T-helper 22 cell (primary cell): ENCODE measurements around the gene MRPS5.

Experiments used
- DNase-seq: peaks from one replicate; pipeline ENCODE4 v3.0.0-alpha.2; 2020; ENCODE audit warnings: low read depth

MRPS5 gene

DNA sequence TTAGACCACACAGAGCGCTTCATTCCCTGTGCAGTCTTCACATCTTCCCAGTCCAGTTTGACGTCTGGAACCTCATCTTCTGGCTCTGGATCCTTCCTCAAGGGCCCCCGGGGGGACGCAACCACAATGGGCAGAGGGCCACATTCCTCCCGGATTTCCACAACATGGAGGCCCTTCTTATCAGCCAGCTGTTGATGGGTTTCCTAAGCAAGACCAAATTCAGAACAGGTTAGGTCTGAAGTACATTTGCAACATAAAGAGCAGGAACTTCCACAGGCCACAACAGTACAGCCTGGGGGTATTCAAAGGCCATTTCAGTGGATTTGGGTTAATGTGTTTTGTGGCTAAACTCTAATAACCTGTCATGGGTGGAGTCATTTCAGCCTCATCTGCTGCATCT, 34.2 kb downstream of the MRPS5 start:
- no peak for DNase-seq

DNA sequence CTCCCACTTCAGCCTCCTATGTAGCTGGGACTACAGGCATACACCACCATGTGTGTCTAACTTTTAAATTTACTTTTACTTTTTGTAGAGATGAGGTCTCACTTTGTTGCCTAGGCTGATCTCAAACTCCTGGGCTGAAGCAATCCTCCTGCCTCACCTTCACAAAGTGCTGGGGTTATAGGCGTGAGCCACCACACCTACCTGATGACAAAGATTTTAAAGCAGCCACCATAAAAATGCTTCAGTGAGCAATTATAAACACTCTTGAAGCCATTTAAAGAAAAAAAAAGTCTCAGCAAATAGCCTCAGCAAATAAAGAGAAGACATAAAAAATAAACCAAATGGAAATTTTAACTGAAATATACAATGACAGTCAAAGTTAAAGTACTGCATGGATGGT, 35.6 kb downstream of the MRPS5 start:
- DNase-seq = no peak

DNA sequence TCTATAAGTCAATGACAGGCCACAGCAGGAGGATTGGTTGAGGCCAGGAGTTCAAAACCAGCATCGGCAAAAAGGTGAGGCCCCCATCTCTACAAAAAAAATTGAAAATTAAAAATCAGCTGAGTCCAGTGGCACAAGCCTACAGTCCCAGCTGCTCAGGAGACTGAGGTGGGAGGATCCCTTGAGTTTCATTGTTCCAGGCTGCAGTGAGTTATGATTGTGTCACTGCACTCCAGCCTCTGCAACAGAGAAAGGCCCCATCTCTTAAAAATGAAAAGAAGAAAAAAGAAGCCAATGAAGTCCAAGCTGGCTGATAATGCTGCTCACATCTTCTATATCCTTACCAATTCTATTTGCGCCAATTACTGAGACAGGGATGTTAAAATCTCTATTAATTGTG, 39.1 kb downstream of the MRPS5 start:
- no peak for DNase-seq

DNA sequence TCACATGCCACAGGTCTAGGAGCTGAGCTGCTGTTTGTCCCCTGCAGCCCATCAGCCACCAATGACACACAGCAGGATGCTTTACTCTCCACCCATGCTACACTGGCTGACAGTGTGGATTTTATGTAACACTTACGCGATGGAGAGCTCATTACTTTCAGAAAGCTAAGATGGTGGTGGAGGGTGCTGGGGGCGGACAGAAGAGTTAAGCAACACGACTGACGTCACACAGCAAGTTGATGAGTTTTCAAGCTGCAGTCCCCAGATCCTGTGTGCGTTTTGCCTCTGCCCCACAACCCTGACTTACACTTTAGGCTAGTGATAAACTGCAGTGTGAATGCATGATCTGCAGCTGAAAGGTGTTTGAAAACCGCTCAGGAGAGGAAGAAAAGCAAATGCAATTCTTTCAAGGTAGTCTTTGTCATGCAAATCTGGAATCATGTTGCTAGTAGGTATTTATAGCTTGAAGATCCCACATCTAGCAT, 42.4 kb downstream of the MRPS5 start:
- no peak for DNase-seq

DNA sequence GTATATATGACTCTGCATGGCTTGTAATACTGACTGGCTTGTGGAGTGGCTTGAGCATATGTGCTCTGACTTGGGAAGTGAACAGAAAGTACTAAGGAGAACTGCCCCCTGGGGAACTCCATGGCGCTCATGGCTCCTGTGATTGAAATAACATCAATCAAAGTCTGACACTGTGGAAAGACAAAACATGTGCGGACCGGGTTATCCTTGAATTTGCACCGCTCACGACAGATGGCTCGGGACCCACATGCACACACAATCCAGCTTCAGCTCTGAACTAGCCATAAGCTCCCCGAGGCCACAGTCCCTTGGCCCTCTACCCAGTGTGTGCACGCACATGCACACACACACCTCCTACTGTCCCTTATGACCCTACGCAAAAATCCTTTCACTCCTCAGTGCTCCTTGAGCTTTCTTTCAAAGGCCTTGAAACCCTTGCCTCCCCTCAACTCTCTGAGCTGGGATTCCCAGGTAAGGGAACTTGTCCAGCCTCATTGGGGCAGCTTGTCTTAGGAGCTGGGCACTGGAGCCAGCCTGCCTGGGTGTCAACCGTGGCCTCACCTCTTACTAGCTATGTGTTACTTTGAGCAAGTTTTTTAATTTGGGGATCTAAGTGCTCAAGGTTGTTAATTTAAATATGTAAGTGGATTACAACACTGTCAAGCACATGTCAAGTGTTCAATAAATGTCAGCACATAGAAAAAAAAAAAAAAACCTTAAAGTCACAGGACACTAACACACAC, 43.6 kb downstream of the MRPS5 start:
- no peak for DNase-seq

DNA sequence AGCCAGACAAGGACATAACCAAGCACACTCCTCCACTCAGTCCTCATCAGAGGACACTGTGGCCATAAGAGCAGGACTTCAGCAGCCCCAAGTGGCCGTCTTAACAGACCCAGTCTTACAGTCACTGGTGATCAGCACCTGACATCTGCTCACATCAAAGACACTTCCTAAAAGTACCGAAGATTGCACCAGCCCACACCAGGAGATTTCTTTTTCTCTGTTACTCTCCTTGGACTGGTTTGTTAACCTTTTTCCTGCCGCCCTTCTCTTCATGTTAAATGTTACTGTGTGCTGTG, 44.1 kb downstream of the MRPS5 start:
- DNase-seq = no peak

DNA sequence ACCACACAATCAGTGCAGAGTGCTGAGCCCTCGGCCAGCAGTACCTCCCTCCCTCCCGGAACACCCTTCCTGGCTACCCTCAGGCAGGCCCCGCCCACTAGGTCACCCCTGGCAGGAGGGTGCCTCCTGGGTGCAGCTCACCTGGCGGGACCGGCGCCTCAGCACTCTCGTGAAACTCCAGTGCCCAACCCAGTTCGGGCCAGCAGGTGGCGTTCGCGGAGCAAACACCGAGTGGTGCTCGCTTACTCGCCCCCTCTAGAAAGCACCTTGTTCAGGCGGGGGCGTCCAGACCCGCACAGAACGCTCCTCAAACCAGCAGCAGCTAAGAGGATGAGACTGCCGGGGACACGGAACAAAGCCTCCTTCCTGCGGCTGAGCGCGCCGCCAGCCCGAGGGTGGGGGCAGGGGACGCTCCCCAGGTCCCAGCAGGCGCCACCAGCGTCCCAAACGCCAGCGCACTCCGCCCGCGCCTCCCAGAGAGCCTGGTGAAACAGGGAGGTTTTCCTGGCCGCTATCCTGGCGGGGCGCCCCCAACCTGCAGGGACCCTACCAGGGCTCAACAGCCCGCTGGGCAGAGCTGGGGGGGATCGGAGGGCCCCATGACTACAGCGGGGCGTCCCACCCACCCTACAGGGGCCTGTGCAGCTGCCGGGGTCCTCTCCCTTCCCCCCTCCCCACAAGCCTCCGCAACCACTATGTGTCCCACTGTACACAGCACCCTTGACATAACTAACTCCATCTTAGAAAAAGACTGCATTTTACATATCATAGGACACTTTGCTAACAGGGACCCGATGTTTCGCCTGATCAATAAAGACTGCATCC, 44.7 kb downstream of the MRPS5 start:
- peak; percentile 77 for DNase-seq

DNA sequence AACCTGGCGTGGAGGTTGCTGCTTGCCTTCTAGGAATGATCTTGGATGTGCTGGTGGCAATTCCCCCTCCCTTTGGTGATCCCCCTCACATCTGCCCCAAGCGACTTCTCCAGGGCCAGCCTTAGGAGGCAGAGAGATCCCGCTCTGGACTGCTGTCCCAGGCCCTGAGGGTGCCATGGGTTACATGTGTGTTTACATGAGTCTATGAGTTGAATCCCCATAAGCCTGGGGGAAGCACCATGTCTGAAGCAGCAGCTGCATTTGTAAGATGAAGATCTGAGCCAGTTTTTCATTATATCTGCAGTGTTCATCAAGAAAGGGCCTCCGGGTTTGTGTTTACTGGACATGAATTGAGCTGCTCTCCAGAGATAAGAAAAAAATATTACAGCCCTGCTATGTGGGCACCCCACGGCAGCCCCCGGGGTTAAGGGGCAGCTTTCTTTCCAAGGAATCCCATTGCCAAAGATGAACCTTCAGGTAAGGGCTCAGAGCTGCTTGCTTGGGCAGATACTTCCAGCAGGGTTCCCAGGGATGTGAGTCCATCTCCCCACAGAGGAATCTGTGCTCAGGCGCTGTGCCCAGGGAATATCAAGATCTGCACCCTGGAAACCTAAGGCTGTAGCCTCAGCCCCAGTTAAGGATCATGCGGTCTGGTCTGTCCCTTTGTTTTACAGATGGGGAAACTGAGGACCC, 46.0 kb downstream of the MRPS5 start:
- DNase-seq = no peak

DNA sequence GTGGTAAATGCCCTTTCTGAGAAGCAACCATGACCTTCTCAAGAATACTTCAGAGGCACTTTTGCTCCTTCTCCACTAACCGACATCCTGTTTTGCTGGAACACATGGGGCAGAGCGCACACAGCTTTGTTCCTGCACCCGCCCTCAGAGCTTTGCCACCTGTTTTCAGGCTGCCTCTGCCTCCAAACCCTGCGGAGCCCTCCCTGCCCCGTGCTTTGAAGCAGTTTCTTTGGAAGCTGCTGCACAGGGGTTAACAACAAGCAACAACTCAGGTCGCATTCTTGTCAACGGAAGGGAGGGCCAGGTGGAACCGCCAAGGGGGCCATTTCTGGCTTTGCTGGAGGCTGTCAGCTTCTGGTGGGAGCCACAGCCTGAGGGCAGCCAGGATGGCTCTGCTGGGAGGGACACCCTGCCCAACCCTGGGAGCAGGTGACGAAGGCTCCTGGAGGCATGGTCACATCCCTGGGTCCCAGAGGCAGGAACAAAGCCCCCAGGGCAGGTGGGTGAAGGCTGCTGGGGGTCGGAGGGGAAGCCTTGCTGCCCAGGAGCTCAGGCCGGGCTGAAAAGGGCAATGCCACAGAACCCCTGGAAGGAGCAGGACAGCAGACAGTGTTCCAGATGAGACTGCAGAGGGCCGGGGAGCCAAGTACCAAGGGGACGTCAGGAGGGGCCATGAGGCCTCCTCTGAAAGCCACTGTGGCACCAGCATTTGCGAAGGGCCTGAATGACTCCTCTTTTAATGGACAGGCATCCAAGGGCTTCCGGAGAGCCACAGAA, 46.8 kb downstream of the MRPS5 start:
- DNase-seq = peak; percentile 12

DNA sequence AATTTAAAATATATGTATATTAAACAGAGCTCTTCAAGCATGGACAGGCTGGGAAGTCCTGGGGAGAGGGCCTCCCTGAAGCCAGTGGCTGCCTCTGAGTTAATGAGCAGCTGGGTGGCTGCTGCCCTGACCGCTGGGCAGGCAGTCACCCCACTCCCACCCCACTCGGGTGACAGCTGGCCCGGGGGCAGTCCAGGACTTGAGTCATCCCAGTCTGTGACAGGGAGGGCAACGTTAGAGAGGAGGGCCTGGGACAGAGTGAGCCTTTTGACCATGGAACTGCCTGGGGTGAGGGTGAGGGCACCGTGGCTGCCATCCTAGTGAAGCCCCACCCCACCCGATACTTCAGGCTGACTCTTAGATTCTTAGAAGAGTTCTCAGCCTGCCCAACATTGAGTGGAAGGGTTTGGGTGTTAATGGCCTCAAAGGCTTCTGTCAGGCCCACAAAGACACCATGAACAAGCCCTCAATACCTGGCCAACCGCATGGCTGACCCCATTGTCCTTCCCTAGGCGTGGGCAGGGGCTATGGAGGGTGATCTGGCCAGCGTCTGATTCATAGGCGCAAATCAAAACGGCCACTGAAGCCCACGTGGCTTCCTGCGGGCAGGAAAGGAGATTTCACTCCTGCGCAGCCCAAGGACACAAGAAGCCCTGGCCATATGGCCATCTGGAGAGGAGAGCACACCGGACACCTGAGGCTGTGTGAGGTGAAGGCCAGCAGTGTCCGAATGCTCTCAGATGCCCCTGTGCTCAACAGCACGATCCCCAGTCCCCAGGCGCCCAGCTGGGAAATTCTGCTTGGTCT, 47.5 kb downstream of the MRPS5 start:
- no peak for DNase-seq

DNA sequence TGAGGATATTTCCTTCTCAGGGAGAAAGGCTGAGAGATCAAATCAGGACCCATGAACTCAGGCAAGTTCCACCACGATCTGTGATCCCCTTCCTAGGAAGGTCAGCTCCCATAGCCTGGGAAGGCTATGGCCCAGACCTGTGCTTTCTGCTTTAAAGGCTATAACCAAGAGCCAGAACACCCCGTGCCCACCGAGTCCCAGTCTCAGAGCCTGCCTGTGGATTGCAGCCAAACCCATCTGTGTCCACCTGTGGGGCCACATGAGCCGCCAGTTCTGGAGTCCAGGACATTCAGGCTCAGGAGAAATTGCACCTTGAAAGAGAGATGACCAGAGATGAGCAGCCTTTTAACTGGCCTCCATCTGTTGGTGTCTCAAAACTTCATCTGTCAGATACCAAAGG, 49.2 kb downstream of the MRPS5 start:
- DNase-seq = no peak

DNA sequence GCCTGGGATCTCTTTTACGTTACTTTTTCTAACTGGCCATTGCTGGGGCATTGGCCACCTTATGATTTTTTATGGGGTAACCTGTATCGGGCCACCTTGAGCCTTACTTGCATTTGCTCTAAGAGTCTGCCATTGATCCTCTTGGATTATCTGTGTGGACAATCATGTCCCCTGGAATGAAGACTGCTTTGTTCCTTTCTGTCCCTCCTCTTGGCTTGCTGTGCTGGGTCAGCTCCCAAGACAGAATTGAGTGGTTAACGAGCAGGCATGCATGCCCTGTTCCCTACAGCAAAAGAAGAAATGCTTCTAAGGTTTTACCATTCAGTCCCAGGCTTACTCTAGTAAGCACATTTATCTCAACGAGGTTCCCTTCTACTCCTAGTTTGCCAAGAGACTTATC, 49.8 kb downstream of the MRPS5 start:
- DNase-seq = no peak

DNA sequence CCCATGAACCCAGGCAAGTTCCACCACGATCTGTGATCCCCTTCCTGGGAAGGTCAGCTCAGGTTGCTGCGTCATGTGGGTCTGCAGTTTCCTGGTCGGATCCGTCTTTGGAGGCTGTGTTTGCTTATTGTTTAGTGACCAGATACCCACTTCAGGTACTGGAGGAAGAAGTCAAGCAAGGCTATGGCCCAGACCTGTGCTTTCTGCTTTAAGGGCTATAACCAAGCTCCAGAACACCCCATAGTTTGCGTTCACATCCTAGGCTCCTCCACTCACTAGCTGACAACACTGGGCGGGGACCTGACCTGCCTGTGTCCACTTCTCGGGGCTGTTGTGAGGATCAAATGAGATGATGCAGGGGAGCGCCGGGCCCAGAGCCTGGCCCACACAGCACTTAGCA, 52.1 kb downstream of the MRPS5 start:
- no peak for DNase-seq

DNA sequence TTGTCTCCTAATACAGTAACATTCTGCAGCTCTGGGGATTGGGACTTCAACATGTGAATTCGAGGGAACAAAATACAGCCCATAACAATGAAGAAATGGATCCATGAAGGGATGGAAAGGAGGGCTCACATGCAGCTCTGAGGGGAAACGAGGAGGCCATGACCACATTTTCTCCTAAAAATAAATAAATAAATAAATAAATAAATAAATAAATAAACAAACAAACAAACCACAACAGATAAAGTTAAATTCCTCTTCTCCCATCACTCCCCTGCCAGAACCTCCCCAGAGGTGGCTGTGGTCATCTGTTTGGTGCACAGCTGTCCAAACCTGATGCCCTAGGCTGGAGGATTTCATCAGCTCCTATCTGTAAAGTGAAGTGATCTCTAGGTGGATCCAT, 53.4 kb downstream of the MRPS5 start:
- DNase-seq = no peak

DNA sequence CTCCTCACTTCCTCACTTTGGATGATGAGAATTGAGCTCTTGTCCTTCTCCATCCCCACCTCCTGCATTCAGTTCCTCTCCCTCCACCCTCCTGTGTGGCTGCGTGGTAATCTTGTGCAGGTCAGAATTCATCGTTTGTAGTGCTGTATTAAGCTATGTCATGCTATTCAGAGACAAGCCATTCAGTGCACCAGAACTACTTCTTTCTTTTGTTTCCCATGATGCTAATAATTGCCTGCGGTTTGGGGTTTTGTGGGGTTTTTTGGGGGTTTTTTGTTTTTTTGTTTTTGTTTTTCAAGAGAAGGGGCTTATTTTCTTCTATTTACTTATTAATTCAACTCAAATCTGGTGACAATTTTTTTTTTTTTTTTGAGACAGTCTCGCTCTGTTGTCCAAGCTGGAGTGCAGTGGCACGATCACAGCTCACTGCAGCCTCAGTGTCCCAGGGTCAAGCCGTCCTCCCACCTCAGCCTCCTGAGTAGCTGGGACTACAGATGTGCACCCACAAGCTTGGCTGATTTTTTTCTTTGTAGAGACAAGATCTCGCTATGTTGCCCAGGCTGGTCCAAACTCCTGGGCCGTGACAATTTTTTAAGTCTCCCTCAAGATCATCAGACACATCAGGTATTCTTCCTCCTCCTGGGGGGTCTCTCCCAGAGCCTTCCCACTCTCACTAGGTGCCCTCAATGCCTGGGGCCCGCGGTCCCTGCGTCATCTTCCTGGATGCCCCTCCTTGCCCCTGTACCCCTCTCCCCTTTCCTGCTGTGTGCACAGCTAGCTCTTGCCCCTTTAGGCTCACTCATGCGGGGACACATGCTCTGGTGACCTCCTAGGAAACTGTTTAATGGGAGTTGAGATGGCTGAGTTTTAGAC, 58.3 kb downstream of the MRPS5 start:
- DNase-seq = no peak

DNA sequence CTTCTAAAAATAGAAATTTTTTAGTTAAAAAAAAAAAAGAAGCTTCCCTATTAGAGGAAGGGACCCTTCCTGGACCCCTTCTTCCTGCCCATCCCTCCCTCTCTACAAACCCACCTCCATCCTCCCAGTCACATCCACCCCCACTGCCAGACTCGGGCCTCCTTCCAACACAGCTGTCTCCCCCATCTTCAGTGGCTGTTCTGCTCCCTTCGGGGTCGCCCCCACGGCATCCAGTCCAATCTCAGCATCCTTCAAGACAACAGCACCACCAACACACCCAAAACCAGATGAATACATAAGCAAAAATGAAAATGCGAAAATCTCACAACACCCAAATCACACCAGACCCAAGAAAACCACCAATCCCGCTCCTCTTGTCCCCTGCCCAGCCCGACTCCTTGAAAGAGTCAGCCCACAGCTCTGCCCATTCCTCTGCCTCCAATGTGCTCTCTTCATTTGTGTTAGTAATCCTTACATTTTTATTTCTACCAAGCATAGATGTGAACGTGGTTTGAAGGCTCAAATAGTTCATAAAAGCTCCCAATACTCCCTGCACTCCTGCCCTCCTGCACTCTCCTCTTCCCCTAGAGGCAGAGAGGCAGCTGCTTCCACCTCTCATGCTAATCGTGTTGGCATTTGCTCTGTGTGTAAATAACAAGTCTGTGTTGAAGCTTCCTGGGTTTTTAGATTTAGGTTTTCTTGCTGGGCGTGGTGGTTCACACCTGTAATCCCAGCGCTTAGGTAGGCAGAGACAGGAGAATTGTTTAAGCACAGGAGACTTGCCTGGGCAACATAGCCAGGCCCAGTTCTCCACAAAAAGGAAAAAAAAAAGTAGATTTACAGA, 59.1 kb downstream of the MRPS5 start:
- DNase-seq = no peak

DNA sequence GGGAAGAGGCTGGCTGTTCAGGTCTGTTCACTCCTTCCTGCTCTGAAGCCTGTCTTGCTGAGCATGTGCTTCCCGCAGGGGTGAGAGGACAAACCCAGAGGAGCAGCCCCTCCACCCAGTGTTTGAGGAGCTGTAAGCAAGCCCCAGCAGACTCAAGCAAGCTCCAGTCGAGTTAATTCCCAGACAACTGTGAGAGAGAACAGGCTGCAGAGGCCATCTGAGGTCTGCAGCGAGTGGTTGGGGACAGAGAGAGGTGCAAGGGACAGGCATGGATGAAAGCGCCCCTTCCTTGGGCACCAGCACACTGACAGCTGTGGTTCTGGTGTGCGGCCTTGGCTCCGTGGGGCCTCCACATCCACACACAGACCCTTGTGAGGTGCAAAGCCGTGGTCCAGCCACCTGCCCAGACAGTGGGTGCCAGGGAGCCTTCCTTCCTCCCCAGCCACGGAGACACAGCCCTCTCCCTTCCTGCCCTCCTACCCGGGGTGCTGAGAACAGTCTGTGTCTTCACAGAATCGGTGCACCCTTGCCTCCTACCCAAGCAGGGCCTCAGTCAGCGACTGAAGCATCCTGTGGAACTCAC, 59.9 kb downstream of the MRPS5 start:
- DNase-seq = no peak

DNA sequence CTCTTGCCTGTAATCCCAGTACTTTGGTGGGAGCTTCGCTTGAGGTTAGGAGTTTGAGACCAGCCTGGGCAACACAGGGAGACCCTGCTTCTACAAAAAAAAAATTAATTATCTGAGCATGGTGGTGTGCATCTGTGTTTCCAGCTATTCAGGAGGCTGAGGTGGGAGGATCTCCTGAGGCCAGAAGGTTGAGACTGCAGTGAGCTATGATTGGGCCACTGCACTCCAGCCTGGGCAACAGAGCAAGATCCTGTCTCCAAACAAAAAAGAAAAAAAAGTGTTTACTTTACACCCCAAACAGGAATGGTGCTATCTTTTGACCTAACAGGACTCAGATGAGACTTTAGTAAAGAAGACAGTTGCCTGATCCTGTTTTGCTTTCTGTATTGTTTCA, 60.5 kb downstream of the MRPS5 start:
- no peak for DNase-seq

DNA sequence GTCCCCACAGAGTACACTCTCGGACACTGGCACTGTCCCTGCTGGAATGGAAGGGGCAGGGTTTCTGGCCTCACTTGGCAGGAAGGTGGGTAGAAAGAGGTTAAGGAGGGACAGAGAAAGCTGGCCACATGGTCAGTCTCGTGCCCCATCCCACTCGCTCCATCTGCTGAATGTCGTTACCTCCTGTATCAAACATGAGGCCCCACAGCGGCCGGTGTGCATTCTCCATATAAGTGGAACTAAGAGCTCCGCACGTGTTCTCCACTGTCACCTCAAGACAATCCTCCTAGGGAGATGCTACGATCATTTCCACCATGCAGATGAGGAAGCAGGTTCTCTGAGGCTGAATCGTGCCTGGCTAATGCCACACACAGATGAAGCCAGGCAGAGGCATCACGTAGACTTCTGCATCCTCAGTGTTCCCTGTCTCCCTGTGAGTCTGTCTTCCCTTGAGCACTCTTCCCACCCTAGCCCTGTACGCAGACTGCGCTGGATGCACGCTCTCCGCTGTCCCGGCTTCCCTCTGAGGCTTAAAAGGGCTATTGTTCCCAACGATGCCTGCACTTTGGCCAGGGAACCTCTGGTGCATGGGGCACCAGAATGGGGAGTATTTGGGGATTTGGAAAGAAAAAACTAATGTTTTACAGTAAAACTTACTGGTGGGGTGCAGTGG, 61.0 kb downstream of the MRPS5 start:
- DNase-seq = no peak
